HEK293 (cell line): ENCODE measurements around the gene SNCAIP.

ENCODE experiments used
- ZBTB21 ChIP-seq: fragments of 450-650 bp; formaldehyde crosslinking; IDR thresholded peaks from 2 replicates; pipeline ENCODE4 v1.5.1; 2017; ENCODE audit warnings: missing biosample characterization, missing genetic modification characterization
- ZNF302 ChIP-seq: fragments of 450-650 bp; formaldehyde crosslinking; IDR thresholded peaks from 2 replicates; pipeline ENCODE4 v1.5.1; 2016; ENCODE audit warnings: missing biosample characterization, missing genetic modification characterization, low read depth

- TF ChIP-seq ZBTB21 (tag by site-specific recombination) = no peak
- no peak for TF ChIP-seq ZNF302
Measured at GRCh38 chr5:122267185-122267584, 44.9 kb upstream of the SNCAIP start.
